HCT116 (cell line): ENCODE data around the gene ZBTB7B. TPM values are rescaled to one million over a fixed set of nuclear protein-coding genes. Genes with fewer than 3 reads are reported as not detected.

Experiments
- ATAC-seq: fragments of 200-7000 bp; cut with Tn5 transposase; 2 replicates; pipeline ENCODE4 v1.9.1; 2020; ENCODE audit warnings: mild to moderate bottlenecking, moderate library complexity
- BruUV-seq: library from RNA; stranded (reverse); fragments of 400-500 nt; replicated peaks from 2 replicates; lab custom pipeline; 2021; lab: Mats Ljungman, UMichigan
- CTCF ChIA-PET: fragments of 300-600 bp; sonication (Branson Sonifier 250); formaldehyde crosslinking; loops from one replicate; lab custom pipeline; 2021; ENCODE audit warnings: antibody characterized with exemption; lab: Charles Lee
- POLR2A ChIA-PET: fragments of 300-600, 350-600 bp; sonication (Branson Sonifier 250); formaldehyde crosslinking; loops from one replicate; lab custom pipeline; 2021; ENCODE audit warnings: antibody characterized with exemption; lab: Charles Lee
- RAD21 ChIA-PET, 2 experiments: fragments of 300-600 bp; sonication (Branson Sonifier 250); formaldehyde crosslinking; loops; one replicate each; lab custom pipeline; 2023; ENCODE audit warnings: low total read pairs in 2 of 2; ENCODE audit not compliant: uncharacterized antibody in 2 of 2, unreplicated experiment in 2 of 2, low non-redundant PET in 1 of 2; lab: Charles Lee
- DNase-seq: peaks from one replicate; pipeline ENCODE4 v3.0.0-alpha.2; 2010; ENCODE audit warnings: low read depth, low spot score
- H2AFZ ChIP-seq: fragments of 200-600 bp; shearing (Covaris generic), sonication (generic); 2 replicates; pipeline ENCODE4 v1.6.1; 2017; ENCODE audit warnings: low read depth, mixed run types, mixed read lengths, antibody characterized with exemption, low read length; ENCODE audit not compliant: poor library complexity, severe bottlenecking
- H3K27ac ChIP-seq: 2 replicates; pipeline ENCODE4 v1.5.1; 2012; ENCODE audit warnings: low read depth, low read length
- H3K27me3 ChIP-seq: fragments of 200-600 bp; sonication (generic); 2 replicates; pipeline ENCODE4 v1.6.1; 2016; ENCODE audit warnings: mixed run types, low read length, mixed read lengths; ENCODE audit not compliant: insufficient read depth
- H3K36me3 ChIP-seq, 2 experiments: fragments of 200-500 bp in 1 of 2; fragments of 200-600 bp in 1 of 2; sonication (Bioruptor generic) in 1 of 2; sonication (generic) in 1 of 2; 2 replicates each; pipeline versions ENCODE4 v1.5.1 to v1.6.1; 2014 to 2016; ENCODE audit warnings: low read length in 2 of 2, inconsistent platforms in 1 of 2, mixed read lengths in 1 of 2, mixed run types in 1 of 2; ENCODE audit not compliant: insufficient read depth in 2 of 2, control insufficient read depth in 1 of 2
- H3K4me1 ChIP-seq, 2 experiments: fragments of 200-600 bp in 1 of 2; sonication (generic) in 1 of 2; 2 replicates each; pipeline versions ENCODE4 v1.5.1 to v1.6.1; 2012 to 2017; ENCODE audit warnings: low read length in 2 of 2, inconsistent platforms in 1 of 2, mild to moderate bottlenecking in 1 of 2, mixed read lengths in 1 of 2, mixed run types in 1 of 2, moderate library complexity in 1 of 2; ENCODE audit not compliant: insufficient read depth in 2 of 2, control insufficient read depth in 1 of 2
- H3K4me2 ChIP-seq: fragments of 200-600 bp; sonication (generic); 2 replicates; pipeline ENCODE4 v1.6.1; 2017; ENCODE audit warnings: mixed run types, low read length, mixed read lengths
- H3K4me3 ChIP-seq, 2 experiments: fragments of 200-600 bp in 1 of 2; sonication (generic) in 1 of 2; replicated peaks in 1 of 2; 2 replicates each; pipeline ENCODE4 v1.5.1; 2011 to 2016; ENCODE audit warnings: low read length in 2 of 2, control low read depth in 1 of 2, low read depth in 1 of 2, mild to moderate bottlenecking in 1 of 2, mixed read lengths in 1 of 2, mixed run types in 1 of 2
- H3K79me2 ChIP-seq: fragments of 200-600 bp; sonication (generic); 2 replicates; pipeline ENCODE4 v1.6.1; 2017; ENCODE audit warnings: mild to moderate bottlenecking, mixed run types, low read length, moderate library complexity, mixed read lengths; ENCODE audit not compliant: insufficient read depth
- H3K9ac ChIP-seq: fragments of 200-600 bp; sonication (generic); 2 replicates; pipeline ENCODE4 v1.6.1; 2016; ENCODE audit warnings: low read length, mixed read lengths
- H3K9me2 ChIP-seq: fragments of 200-600 bp; sonication (generic), shearing (Covaris generic); 2 replicates; pipeline ENCODE4 v1.6.1; 2017; ENCODE audit warnings: mixed run types, mild to moderate bottlenecking, moderate library complexity; ENCODE audit not compliant: insufficient read depth
- H3K9me3 ChIP-seq, 2 experiments: fragments of 200-500 bp in 1 of 2; fragments of 200-600 bp in 1 of 2; sonication (Bioruptor generic) in 1 of 2; sonication (generic) in 1 of 2; 2 replicates each; pipeline ENCODE4 v1.6.1; 2014 to 2017; ENCODE audit warnings: low read length in 2 of 2, mixed read lengths in 2 of 2, inconsistent platforms in 1 of 2, low read depth in 1 of 2, mild to moderate bottlenecking in 1 of 2, mixed run types in 1 of 2, moderate library complexity in 1 of 2; ENCODE audit not compliant: control insufficient read depth in 1 of 2, insufficient read depth in 1 of 2
- H4K20me1 ChIP-seq: fragments of 200-600 bp; sonication (generic), shearing (Covaris generic); 2 replicates; pipeline ENCODE4 v1.6.1; 2017; ENCODE audit warnings: mixed run types, mild to moderate bottlenecking, moderate library complexity; ENCODE audit not compliant: insufficient read depth
- CBX3 ChIP-seq: IDR thresholded peaks from 2 replicates; pipeline ENCODE4 v1.6.1; 2012; ENCODE audit warnings: low read depth
- ELF1 ChIP-seq: IDR thresholded peaks from 2 replicates; pipeline ENCODE4 v1.6.1; 2012; ENCODE audit warnings: low read depth, borderline replicate concordance
- SRF ChIP-seq: IDR thresholded peaks from 2 replicates; pipeline ENCODE4 v1.6.1; 2012; ENCODE audit warnings: low read depth
- TCF7L2 ChIP-seq: IDR thresholded peaks from 2 replicates; pipeline ENCODE4 v1.7.0; 2011; ENCODE audit warnings: borderline replicate concordance, inconsistent platforms; ENCODE audit not compliant: insufficient read depth, insufficient read length; ENCODE audit errors: extremely low read depth
- intact Hi-C: fragments of 100-400 bp; cut with micrococcal nuclease; formaldehyde crosslinking; loops from 2 replicates; pipeline ENCODE4 v1.10.0; 2022
- total RNA-seq: library from RNA; stranded (reverse); gene quantifications from one replicate; pipeline ENCODE4 v1.2.1, GENCODE V29; 2021; ENCODE audit not compliant: unreplicated experiment
- TF ChIP-seq, protein P1 (sequence below): IDR thresholded peaks from 2 replicates; pipeline ENCODE4 v1.6.1; 2012; ENCODE audit warnings: low read depth
- TF ChIP-seq, protein P2 (sequence below), 3 experiments: fragments of 200-600 bp in 1 of 3; sonication (generic) in 1 of 3; IDR thresholded peaks in 2 of 3; conservative IDR thresholded peaks in 1 of 3; 2 replicates each; pipeline ENCODE4 v1.5.1; 2012 to 2017; ENCODE audit warnings: low read depth in 2 of 3, low read length in 2 of 3, antibody characterized with exemption in 1 of 3, borderline replicate concordance in 1 of 3, control low read depth in 1 of 3, mild to moderate bottlenecking in 1 of 3, mixed read lengths in 1 of 3, mixed run types in 1 of 3, moderate library complexity in 1 of 3; ENCODE audit not compliant: insufficient read depth in 1 of 3

Gene ZBTB7B
- total RNA-seq, 1 experiment from 2014 or later = 57.0 TPM

DNA sequence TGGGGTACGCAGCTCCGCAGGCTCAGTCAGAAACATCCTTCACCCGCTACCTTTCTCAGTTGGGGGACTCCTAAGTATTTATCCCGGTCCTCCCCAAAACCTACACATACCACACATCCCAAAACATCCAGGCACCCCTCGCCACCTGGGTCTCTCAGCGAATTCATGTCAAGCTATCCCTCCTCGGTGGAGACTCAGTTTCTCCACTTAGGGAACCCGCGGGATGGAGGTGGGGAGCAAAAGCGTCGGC lies 1.3 kb upstream of the ZBTB7B start (continued):
- TF ChIP-seq, protein P1, sequence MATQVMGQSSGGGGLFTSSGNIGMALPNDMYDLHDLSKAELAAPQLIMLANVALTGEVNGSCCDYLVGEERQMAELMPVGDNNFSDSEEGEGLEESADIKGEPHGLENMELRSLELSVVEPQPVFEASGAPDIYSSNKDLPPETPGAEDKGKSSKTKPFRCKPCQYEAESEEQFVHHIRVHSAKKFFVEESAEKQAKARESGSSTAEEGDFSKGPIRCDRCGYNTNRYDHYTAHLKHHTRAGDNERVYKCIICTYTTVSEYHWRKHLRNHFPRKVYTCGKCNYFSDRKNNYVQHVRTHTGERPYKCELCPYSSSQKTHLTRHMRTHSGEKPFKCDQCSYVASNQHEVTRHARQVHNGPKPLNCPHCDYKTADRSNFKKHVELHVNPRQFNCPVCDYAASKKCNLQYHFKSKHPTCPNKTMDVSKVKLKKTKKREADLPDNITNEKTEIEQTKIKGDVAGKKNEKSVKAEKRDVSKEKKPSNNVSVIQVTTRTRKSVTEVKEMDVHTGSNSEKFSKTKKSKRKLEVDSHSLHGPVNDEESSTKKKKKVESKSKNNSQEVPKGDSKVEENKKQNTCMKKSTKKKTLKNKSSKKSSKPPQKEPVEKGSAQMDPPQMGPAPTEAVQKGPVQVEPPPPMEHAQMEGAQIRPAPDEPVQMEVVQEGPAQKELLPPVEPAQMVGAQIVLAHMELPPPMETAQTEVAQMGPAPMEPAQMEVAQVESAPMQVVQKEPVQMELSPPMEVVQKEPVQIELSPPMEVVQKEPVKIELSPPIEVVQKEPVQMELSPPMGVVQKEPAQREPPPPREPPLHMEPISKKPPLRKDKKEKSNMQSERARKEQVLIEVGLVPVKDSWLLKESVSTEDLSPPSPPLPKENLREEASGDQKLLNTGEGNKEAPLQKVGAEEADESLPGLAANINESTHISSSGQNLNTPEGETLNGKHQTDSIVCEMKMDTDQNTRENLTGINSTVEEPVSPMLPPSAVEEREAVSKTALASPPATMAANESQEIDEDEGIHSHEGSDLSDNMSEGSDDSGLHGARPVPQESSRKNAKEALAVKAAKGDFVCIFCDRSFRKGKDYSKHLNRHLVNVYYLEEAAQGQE = no peak
- TF ChIP-seq CBX3 = no peak
- TF ChIP-seq, all 23 proteins: peak for 0

DNA sequence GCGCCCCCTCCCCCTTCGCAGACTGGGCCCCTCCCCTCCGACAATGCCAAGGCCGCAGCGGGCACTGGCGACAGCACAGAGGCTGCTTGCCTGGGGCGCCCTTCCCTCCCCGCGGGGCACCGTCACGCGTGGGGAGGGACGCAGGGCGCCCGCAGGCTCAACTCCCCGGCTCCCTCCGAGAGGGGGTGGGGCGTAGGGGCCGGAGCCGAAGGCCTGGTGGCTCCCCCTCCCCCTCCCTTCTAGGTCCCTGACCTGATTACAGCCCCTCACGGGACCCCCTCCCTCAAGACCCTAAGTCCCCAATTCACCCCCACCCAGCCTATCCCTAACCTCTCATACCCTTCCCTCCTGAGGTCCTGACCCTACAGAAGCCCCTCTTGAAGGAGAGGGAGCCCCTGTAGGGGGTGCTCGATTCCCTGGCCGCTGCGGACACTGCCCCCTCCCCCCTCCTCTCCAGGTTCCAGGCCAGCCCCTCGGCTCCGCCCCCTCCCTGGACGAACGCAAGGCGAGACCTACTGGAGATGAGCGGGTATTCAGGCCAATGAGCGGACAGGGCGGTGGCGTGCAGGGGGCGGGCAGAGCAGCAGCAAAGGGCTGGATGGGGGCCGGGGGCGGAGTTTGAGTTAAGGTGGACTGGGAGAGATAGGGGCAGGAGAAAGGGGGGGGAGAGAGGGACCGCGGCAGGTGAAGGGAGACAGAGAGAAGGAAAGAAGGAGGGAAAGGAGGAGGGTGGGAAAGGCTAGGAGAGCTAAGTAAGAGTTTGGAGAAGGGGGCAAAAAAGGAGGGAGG lies 733 bp upstream of the ZBTB7B start:
- no peaks in the 10 kb centered on the region for H3K27me3 ChIP-seq
- H3K27ac ChIP-seq = peak overlapping the region; percentile 99
- POLR2A ChIA-PET = interaction anchor here (0.6 to 1.4 kb wide), 8 partner anchors 10 to 339 kb away, joined by 3 to 7 read pairs (median 3); no protein-coding TSS in a partner anchor
- H3K36me3 ChIP-seq = no peaks in the 10 kb centered on the region; a peak in 1 of 4 replicates
- H3K4me2 ChIP-seq = peak overlapping the region; percentile 96
- peak; percentile 72 for ATAC-seq
- peaks cover 22 to 66% of the 10 kb centered on the region in 2 experiments for H3K4me1 ChIP-seq
- no TSS peak for BruUV-seq
- TF ChIP-seq SRF (no peak), CBX3 (no peak), ELF1 (no peak), TCF7L2 (peak; percentile 52)
- TF ChIP-seq, protein P2, sequence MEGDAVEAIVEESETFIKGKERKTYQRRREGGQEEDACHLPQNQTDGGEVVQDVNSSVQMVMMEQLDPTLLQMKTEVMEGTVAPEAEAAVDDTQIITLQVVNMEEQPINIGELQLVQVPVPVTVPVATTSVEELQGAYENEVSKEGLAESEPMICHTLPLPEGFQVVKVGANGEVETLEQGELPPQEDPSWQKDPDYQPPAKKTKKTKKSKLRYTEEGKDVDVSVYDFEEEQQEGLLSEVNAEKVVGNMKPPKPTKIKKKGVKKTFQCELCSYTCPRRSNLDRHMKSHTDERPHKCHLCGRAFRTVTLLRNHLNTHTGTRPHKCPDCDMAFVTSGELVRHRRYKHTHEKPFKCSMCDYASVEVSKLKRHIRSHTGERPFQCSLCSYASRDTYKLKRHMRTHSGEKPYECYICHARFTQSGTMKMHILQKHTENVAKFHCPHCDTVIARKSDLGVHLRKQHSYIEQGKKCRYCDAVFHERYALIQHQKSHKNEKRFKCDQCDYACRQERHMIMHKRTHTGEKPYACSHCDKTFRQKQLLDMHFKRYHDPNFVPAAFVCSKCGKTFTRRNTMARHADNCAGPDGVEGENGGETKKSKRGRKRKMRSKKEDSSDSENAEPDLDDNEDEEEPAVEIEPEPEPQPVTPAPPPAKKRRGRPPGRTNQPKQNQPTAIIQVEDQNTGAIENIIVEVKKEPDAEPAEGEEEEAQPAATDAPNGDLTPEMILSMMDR (IDR thresholded peaks at IDR 0.05 in 2 of 3, conservative IDR thresholded peaks at IDR 0.05 in 1 of 3; ENCODE audit: borderline replicate concordance in 1 of 3, insufficient read depth in 1 of 3, low read depth in 2 of 3, low read length in 2 of 3) = peak in 2 of 3 experiments; percentile 52; a peak in 4 of 6 replicates
- H4K20me1 ChIP-seq = no peaks in the 10 kb centered on the region
- intact Hi-C loops = loop anchor here (1.0 to 5.0 kb wide), 3 partner anchors 15 to 50 kb away; partner anchors contain the start of genes ADAM15 and CKS1B
- no peaks in the 10 kb centered on the region for H3K9me3 ChIP-seq
- CTCF ChIA-PET = interaction anchor here (0.6 to 1.8 kb wide), 8 partner anchors 14 to 516 kb away, joined by 3 to 7 read pairs (median 3); partner anchors contain the start of genes ADAM15 and SHC1
- peak overlapping the region; percentile 85 to 98 for H3K4me3 ChIP-seq
- RAD21 ChIA-PET = interaction anchor here (0.6 to 0.7 kb wide), 2 partner anchors 68 to 271 kb away, joined by 4 to 7 read pairs; partner anchors contain the start of gene CLK2 (in 1 of the 2)
- peaks cover 43% of the 10 kb centered on the region for H3K79me2 ChIP-seq
- H3K9me2 ChIP-seq = no peaks in the 10 kb centered on the region
- H2AFZ ChIP-seq = no peak overlapping the region
- peak overlapping the region; percentile 91 for H3K9ac ChIP-seq
- peak; percentile 99 for DNase-seq
